HG03103 (cell line): Measurements from ENCODE around the gene IRX4.
"Not testable (repeated sequence)": the region's sequence is repeated elsewhere in the genome, so short reads cannot be mapped to it uniquely, and the experiment has no call there.

Source experiments
- ATAC-seq: cut with Tn5 transposase; IDR thresholded peaks from one replicate; pipeline ENCODE4 v1.9.1; 2021; ENCODE audit warnings: low read depth; ENCODE audit not compliant: unreplicated experiment

The IRX4 gene

GRCh38 chr5:1860949-1861348 is 21.8 kb downstream of the IRX4 start:
- no peak for ATAC-seq

GRCh38 chr5:1860021-1860610 is 22.6 kb downstream of the IRX4 start:
- no peak for ATAC-seq

- no peak for ATAC-seq
These were observed 23.6 kb downstream of the IRX4 start for GRCh38 chr5:1859099-1859498.

GRCh38 chr5:1858436-1858835 is 24.3 kb downstream of the IRX4 start:
- no peak for ATAC-seq

- no peak for ATAC-seq
These were observed 25.5 kb downstream of the IRX4 start for GRCh38 chr5:1857256-1857600.

- no peak for ATAC-seq
These were observed 26.0 kb downstream of the IRX4 start for GRCh38 chr5:1856596-1857255.

GRCh38 chr5:1855596-1855995 is 27.1 kb downstream of the IRX4 start:
- ATAC-seq, result no peak

GRCh38 chr5:1855075-1855474 is 27.6 kb downstream of the IRX4 start:
- ATAC-seq, result no peak

- ATAC-seq, result no peak
These were observed 29.2 kb downstream of the IRX4 start for GRCh38 chr5:1853531-1853930.

- no peak for ATAC-seq
These were observed 30.3 kb downstream of the IRX4 start for GRCh38 chr5:1852324-1852947.

GRCh38 chr5:1851290-1851934 is 31.3 kb downstream of the IRX4 start:
- no peak for ATAC-seq

- no peak for ATAC-seq
These were observed 32.2 kb downstream of the IRX4 start for GRCh38 chr5:1850324-1851154.

- no peak for ATAC-seq
These were observed 35.1 kb downstream of the IRX4 start for GRCh38 chr5:1847611-1848010.

- ATAC-seq, result no peak
These were observed 35.7 kb downstream of the IRX4 start for GRCh38 chr5:1847056-1847455.

- no peak for ATAC-seq
These were observed 36.1 kb downstream of the IRX4 start for GRCh38 chr5:1846583-1846982.

- no peak for ATAC-seq
These were observed 37.0 kb downstream of the IRX4 start for GRCh38 chr5:1845696-1846095.

GRCh38 chr5:1844708-1845436 is 37.9 kb downstream of the IRX4 start:
- ATAC-seq, result no peak

- not testable (repeated sequence) for ATAC-seq
These were observed 39.0 kb downstream of the IRX4 start for GRCh38 chr5:1843761-1844160.

- no peak for ATAC-seq
These were observed 40.5 kb downstream of the IRX4 start for GRCh38 chr5:1842004-1842819.
